HFFc6 (cell line): ENCODE data around the gene UCP1. TPM values are rescaled to one million over a fixed set of nuclear protein-coding genes. Genes with fewer than 3 reads are reported as not detected.

Source experiments
- DNase-seq: peaks from one replicate; pipeline ENCODE4 v3.0.0-alpha.2; 2018
- H3K27ac Mint-ChIP-seq: 2 replicates; pipeline ENCODE4 v1.8.0; 2020; ENCODE audit warnings: mild to moderate bottlenecking, mixed read lengths
- H3K27me3 Mint-ChIP-seq: 2 replicates; pipeline ENCODE4 v1.8.0; 2021; ENCODE audit warnings: mild to moderate bottlenecking, moderate library complexity, mixed read lengths; ENCODE audit not compliant: insufficient read depth
- H3K36me3 Mint-ChIP-seq: 2 replicates; pipeline ENCODE4 v1.8.0; 2021; ENCODE audit warnings: low read depth, mixed read lengths
- H3K4me1 Mint-ChIP-seq: 2 replicates; pipeline ENCODE4 v1.8.0; 2020; ENCODE audit warnings: low read depth, mixed read lengths
- H3K4me3 Mint-ChIP-seq: 2 replicates; pipeline ENCODE4 v1.8.0; 2020; ENCODE audit warnings: mild to moderate bottlenecking, moderate library complexity, mixed read lengths
- H3K9me3 Mint-ChIP-seq: 2 replicates; pipeline ENCODE4 v1.8.0; 2020; ENCODE audit warnings: mild to moderate bottlenecking, mixed read lengths
- CTCF ChIP-seq: fragments of 200-600 bp; sonication (generic); IDR thresholded peaks from 2 replicates; pipeline ENCODE4 v1.5.0; 2021; ENCODE audit warnings: antibody characterized with exemption, mild to moderate bottlenecking
- long read RNA-seq: library from polyadenylated mRNA; unstranded; transcript quantifications from one replicate; pipeline ENCODE4 v2.0.0, GENCODE V29; 2019
- total RNA-seq, 6 experiments: library from RNA; stranded (reverse); fragmentation: NEBNext Ultra II Directional; extraction: Animal tissue kit (Norgen Biotek cat#: 25700); gene quantifications; 2 replicates in 1 of 6; 3 replicates in 5 of 6; pipeline ENCODE4 v1.2.3, GENCODE V29; 2021

UCP1 gene
- total RNA-seq: not detected
- long read RNA-seq: 0 reads

- H3K27me3 Mint-ChIP-seq: peaks cover 36% of the 10 kb centered on the region
- no peak for DNase-seq
These were observed at the start of gene UCP1 for GRCh38 chr4:140568507-140569306. UCP1 (minus strand) TSS chr4:140568961; CDS start chr4:140568729, 232 bp downstream.

GRCh38 chr4:140617499-140618248 is 48.9 kb upstream of the UCP1 start:
- no peaks in the 10 kb centered on the region for H3K4me1 Mint-ChIP-seq
- H3K27me3 Mint-ChIP-seq: no peaks in the 10 kb centered on the region; the same call in 1 of the 2 replicates
- no peak for DNase-seq
- H3K4me3 Mint-ChIP-seq: no peak overlapping the region
- no peaks in the 10 kb centered on the region for H3K9me3 Mint-ChIP-seq
- TF ChIP-seq CTCF: no peak
- no peaks in the 10 kb centered on the region for H3K36me3 Mint-ChIP-seq
- H3K27ac Mint-ChIP-seq: no peak overlapping the region

More at GRCh38 chr4:140568507-140569306, at the start of gene UCP1:
- H3K9me3 Mint-ChIP-seq: peaks cover 20% of the 10 kb centered on the region; the same call in 1 of the 2 replicates
- H3K4me1 Mint-ChIP-seq: no peaks in the 10 kb centered on the region
- H3K36me3 Mint-ChIP-seq: 0 out of 2 replicates have a peak, but pooled peaks cover 4% of the 10 kb centered on the region
- H3K4me3 Mint-ChIP-seq: peak within 1 kb of the TSS; percentile 18; the same call in 1 of the 2 replicates
- no peak within 1 kb of the TSS for H3K27ac Mint-ChIP-seq
- no peak for TF ChIP-seq CTCF

GRCh38 chr4:140615451-140615850 is 46.7 kb upstream of the UCP1 start:
- Mint-ChIP-seq H3K4me3 (no peak overlapping the region), H3K27ac (no peak overlapping the region), H3K27me3 (no peaks in the 10 kb centered on the region; the same call in 1 of the 2 replicates), H3K4me1 (no peaks in the 10 kb centered on the region), H3K36me3 (no peaks in the 10 kb centered on the region), H3K9me3 (no peaks in the 10 kb centered on the region)
- TF ChIP-seq CTCF: no peak
- DNase-seq: no peak

GRCh38 chr4:140612357-140612756 is 43.6 kb upstream of the UCP1 start:
- Mint-ChIP-seq H3K36me3 (no peaks in the 10 kb centered on the region), H3K9me3 (no peaks in the 10 kb centered on the region), H3K4me1 (0 out of 2 replicates have a peak, but pooled peaks cover 8% of the 10 kb centered on the region), H3K27ac (no peak overlapping the region), H3K4me3 (no peak overlapping the region), H3K27me3 (peaks cover 10% of the 10 kb centered on the region)
- no peak for DNase-seq
- no peak for TF ChIP-seq CTCF

GRCh38 chr4:140611854-140612253 is 43.1 kb upstream of the UCP1 start:
- Mint-ChIP-seq H3K36me3 (no peaks in the 10 kb centered on the region), H3K9me3 (no peaks in the 10 kb centered on the region), H3K4me3 (no peak overlapping the region), H3K4me1 (0 out of 2 replicates have a peak, but pooled peaks cover 8% of the 10 kb centered on the region), H3K27ac (no peak overlapping the region), H3K27me3 (peaks cover 12% of the 10 kb centered on the region)
- no peak for DNase-seq
- no peak for TF ChIP-seq CTCF
